ENCODE data around the gene FRMPD3.
"Not testable (repeated sequence)": the region's sequence is repeated elsewhere in the genome, so short reads cannot be mapped to it uniquely, and the experiment has no call there.

FRMPD3 gene

DNA sequence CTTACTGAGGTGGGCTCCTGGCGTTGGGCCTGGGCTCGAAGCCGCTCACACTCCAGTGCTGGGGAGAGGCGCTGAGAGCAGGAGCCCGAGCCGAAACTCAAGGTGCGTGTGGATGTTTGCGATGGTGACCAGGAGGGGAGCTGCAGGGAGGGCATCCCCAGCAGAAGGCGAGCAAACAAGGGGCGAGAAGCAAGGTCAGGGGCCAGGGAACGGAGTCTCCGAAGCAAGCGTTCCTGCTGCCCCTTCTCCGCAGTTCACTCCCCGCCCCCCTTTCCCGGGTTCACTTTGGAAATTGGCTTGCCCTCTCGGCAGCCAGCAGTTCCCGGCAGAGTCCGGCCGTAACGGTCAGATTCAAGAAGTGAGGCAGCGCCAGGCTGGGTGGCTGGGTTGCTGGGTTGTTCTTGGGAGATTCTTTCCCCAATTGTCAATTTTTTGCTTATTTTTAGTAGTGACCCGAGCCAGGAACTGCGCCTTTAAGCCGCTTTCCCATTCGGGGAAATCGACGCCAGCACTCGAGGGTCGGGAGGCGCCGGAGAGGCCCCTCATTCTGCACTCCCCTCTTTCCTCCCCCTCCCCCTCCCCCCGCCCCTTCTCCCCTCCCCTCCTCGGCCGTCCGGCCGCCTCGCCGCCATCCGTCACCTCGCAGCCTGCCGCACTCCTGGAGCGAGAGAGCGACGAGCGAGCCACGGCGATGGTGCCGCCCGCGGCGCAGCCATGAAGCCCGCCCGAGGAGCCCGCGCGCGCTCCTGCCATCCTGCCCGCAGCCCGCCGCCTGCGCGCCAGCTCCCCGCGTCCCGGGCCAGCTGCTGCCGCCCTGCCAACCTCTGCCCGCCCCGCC, at the start of gene FRMPD3:
TSS of gene FRMPD3 (plus strand) at position 655 of the 838 bp plus-strand sequence. CDS start 76,937 bp downstream, outside the sequence.
- DNase-seq (ENCODE audit: low read depth in 2 of 2), result no peak

DNA sequence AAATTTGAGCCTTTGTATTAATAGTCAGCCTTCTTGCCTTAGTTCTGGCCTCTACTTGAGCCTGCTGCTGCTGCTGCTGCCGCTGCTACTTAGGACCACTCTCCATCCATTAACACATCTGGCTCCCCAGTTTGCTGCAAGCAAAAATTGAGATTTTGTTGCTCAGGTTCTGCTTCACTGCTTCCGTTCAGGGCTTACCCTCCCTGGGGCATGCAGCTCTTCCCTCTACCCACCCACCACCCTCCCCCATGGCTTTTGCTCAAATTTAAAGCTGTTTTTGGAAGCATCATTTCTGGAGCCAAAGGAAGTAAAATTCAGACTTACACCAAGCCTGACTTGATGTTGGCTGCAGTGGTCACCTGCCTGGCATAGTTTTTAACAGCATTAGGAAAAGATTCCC, 28.9 kb upstream of the FRMPD3 start:
- no peak for DNase-seq (ENCODE audit: low read depth in 2 of 2)

DNA sequence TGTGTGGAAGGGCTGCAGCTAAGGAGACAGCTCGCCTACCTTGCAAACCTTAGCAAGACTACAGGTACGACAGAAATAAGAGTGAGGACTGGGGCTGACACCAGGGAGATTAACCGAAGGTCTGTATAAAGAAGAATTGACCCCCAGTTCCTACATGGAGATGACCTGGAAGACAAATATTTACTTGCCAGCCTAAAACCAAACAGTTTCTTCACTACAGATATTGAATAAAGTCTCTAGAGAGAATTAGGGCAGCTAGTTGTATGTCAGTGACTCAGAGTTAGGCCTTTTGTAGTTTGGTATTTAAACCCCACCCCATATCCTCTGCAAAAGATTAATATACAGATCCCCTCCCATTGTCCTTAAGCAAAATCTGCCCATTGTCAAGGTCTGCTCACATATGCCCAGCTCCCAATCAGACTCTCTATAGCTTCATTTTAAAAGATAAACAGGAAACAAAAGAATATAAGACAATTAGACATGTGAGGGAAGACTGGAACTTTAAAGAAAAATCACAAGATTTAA, 28.1 kb upstream of the FRMPD3 start:
- DNase-seq (ENCODE audit: low read depth in 2 of 2), result no peak

DNA sequence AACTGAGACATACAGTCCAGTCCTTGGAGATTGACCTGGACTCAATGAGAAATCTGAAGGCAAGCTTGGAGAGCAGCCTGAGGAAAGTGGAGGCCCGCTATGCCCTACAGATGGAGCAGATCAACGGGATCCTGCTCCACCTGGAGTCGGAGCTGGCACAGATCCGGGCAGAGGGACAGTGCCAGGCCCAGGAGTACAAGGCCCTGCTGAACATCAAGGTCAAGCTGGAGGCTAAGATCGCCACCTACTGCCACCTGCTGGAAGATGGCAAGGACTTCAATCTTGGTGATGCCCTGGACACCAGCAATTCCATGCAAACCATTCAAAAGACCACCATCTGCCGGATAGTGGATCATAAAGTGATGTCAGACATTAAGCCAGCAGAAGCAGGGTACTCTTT, 20.4 kb upstream of the FRMPD3 start:
- no peak for DNase-seq (ENCODE audit: low read depth in 2 of 2)

DNA sequence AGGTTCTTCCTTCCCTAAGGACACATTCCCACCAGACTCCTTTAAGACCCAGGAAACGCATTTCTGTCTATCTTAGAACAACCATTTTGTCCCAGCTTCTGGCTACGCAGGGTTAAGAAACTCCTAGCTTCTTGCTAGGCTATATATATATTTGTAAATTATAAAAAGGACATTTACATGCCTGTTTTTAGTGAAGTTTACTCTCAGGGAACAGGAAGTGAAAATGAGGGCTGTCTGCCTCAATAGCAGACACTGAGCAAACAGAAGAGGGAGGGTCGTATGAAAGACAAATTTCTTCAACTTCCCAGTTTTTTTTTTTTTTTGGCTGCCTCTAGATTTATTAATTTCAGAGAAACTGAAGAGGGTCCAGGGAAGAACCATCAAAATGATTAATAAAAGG, 9.3 kb upstream of the FRMPD3 start:
- no peak for DNase-seq (ENCODE audit: low read depth in 2 of 2)

DNA sequence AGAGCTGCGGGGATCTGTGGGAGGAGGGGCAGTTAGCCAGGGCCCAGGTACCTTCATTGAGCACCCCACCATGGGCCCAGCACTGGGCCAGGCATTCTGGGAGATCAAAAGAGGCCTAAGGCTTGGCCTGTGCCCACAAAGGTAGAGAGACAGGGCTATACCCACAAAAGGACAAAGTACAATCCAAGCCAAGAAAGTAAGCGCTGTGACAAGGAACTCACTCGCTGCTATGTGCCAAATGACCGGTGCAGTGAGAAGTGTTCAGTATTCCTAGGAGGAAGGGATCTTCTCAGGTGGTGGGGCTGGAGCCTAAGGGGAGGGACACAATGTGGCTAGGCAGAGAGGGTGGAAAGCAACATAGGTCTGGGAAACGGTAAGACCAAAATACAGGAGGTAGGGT, 8.8 kb upstream of the FRMPD3 start:
- DNase-seq (ENCODE audit: low read depth in 2 of 2), result no peak

DNA sequence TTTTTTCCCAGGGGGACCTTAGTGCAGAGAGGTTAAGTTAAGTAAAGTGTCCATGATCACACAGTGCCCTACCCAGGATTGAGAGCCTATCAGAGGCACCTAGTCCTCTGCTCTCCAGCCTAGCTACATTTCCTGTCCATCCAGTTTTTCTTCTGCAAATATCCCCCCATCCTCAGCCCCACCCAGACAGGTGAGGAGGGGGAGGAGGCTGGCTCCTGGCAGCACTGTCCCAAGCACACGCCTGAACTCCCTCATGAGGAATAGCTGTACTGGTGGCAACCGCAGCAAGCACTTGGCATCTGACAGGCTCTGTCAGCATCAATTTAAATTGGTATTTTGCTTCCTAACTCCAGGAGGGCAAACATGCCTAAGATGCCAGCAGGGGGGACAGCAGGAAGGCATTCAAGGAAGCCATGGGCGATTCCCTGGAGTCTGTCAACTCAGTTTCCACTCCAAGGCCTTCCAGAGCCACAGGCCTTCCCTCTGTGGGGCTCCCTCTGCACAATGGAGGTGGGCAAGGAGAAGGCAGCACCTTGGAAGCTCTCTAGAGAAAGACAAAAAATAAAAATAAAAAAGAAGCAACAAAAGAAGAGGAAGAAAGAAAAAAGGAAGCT, 6.4 kb upstream of the FRMPD3 start:
- DNase-seq (ENCODE audit: low read depth in 2 of 2), result no peak

DNA sequence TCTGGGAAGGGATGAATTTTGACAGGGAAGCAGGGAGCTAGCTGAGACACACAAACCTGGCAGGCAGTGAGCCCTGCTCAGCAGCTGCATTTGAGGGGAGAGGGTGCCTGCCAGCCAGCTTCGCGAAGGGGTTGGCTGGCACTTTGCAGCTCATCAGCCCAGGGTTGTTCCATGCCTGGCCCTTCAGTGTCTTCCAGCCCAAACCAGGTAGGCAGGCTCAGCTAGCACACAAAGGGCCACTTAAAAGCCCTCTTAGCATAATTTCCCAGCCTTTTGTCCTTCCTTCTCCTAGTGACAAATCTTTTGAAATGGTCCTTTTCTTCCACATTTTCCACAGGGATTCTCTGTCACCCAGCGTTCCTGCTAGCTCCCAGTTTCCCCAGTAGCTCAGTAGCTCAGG, 4.3 kb upstream of the FRMPD3 start:
- no peak for DNase-seq (ENCODE audit: low read depth in 2 of 2)

DNA sequence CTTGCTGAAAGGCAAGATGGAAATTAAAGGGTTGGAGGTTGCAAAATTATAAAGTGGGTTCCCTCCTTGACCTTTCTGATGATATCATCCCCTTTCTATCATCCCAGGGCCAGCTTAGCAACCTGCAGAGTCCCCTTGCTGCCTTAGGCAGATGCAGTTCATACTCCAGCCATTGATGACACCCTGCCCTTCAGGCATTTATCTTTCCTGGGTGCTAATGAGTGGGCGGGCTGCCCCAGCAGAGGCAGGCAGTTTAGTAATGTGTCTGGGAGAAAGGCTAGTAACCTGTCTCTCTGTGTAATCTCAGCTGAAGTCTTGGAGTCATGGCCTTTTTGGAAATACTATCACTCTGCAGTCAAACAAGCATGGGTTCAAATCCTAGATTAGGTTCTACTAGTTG, 3.8 kb upstream of the FRMPD3 start:
- no peak for DNase-seq (ENCODE audit: low read depth in 2 of 2)

DNA sequence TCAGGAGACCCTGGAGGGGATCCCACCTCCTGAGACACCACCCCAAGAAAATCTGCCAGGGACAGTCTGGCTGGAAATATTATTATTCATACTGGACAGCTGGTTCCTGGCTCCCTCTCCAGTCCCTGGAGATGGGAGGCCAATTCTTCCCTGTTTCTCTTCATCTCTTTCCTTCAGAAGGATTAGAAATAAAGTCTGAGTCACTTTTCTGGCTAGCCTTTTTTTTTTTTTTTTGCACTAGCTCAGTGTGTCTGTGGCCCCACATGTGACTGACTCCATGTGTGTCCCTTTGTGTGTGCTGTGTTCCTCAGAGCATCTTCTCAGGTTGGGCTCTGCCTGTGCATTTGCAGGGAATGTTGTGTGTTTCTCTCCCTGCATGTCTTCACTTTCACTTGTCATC, 1.8 kb upstream of the FRMPD3 start:
- no peak for DNase-seq (ENCODE audit: low read depth in 2 of 2)

DNA sequence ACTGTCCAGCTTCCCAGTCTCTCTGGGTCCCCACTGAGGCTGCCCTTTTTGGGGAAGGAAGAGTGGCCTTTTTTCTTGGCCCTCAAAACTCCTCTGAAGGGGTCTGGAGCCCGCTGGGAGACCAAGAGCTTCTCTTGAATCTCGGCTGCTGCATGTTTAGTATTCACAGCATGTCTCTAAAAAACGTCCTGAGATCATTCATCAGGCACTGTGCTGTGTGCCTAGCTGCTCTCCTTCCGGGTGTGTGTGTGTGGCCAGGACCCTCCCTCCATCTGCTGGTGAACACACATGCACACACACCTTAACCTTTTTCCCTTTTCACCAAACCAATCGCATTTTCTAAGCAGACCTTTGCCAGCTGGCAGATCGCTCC, 841 bp upstream of the FRMPD3 start:
- DNase-seq (ENCODE audit: low read depth in 2 of 2), result no peak

DNA sequence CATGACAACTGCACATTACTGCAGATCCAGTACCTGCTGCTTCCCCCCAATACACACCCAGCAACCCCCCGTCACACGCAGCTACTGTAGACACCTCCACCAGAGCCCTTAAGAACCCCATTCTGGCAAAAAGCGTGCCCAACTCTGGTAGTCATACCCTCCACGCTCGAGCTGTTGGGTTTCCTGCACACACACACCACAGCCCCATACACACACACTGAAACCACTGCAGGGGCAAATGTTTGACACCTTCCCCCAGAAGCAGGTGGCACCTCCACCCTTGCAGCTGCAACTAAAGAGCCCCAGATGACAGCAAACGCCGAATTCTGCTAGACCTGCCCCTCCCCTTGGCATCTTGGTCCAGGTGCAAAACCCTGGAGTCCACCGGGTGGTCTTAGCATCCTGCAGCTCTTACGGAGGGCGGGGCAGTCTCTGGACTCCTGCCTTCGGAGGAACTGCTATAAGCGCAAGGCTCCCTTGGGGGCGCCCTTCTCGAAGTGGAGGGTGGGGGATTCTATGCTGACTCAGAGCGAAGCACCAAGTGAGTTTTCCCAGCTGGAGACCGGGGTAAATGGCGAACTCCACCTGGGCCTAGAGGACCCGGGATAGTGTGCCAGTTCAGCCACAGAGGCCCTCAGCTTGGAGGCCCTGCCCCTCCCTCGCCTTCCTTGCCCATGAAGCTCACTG, 1.5 kb downstream of the FRMPD3 start:
- peak in 1 of 2 donors; percentile 4 for DNase-seq (ENCODE audit: low read depth in 2 of 2)

DNA sequence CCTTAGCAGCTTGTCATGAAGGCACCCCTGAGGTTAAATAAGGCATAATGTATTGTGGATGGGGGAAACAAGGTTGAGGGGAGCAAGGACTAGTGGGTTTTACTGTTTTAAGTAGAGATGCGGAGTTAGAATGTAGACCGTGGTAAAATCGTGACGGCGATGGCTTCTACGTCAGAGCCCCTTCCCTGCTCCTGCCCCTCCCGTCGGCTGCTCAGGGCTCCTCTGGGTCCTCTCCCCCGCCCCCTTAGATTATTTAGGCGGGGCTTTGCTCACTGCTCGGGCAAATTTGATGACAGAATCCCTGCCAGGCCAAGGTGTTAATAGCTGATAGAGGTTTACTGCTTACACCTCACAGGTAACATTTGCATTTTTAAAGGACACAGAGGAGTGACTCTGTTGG, 2.3 kb downstream of the FRMPD3 start:
- no peak for DNase-seq (ENCODE audit: low read depth in 2 of 2)

DNA sequence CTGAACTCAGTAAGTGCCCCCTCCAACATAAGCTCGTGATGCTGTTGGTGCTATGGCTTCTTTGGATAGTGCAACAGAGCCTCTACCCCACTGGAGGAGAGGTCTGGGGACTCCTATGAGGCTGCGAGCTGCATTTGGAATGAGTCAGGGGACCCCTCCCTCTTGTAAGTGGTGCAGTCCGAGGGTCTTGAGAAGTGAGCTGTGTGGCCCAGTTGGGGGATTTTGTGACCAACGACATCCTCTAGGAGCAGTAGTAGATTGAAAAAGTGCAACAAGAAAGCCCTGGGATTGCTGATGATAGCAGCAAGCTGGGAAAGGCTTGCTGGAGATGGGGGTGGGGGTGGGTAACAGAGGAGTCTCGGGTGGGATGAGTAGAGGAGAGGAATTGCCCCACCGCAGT, 3.1 kb downstream of the FRMPD3 start:
- DNase-seq (ENCODE audit: low read depth in 2 of 2), result no peak

DNA sequence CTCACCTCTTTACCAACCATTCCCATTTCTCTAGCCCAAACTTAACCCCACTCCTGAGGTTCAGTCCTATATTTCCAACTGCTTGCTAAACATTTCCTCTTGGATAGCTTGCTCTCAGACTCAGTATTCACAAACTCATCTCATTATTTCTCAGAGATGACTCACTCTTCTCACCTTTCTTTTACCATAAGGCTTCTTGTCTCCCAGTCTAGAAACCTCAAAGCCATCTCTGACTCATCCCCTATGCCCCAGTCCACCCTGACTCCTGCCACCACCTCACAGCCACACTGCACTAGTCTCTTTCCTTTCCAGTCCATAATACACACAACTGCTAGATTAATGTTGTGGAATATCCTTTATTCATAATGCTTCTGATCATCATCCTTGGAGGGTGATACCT, 4.8 kb downstream of the FRMPD3 start:
- no peak for DNase-seq (ENCODE audit: low read depth in 2 of 2)

DNA sequence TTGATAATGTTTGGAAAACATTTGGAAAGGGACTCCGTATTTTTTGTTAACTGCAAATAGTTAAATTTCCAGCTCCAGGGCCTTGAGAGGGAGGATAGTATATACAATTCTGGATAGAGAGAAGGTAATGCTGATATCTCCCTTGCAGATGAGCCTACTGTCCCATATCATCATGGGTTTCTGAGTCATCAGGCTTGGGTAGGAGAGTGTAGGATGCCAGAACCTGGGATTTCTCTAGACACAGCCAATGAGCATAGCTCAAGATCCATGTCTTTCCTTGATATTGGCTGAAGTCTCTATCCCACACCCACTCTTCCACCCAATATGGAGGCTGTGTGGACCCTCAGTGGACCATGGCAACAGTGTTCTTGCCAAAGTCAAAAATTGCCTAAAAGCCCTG, 7.8 kb downstream of the FRMPD3 start:
- no peak for DNase-seq (ENCODE audit: low read depth in 2 of 2)

DNA sequence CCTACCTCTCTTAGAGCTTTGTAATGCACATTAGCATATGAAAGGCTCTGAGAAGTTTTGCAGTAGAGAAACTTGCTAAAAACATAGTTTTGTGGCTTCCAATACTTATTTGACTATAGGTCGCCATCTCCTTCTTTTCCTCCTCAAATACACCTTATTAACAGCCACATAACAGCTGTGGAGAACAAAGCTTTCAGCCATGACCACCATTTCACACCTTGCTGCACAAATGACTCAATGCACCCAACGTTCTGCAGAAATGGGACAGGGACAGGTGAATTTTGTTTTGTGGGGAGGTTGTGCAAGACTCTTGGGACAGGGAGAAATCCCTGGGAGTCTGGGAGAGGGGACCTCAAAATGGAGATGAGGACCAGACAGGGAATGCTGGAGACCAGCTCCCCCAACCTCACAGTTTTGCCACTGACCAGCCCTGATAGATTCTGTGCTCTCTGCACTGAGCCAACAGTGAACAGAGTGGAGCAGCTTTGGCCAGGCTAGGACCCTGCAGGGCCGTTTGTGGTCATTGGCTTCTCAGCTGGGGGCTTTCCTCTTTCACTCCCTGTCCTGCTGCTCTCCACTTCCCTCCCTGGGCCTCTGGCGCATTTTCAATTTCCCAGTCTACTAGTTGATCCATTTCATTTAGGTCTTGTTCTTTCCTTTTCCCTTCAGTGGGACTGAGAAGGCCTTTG, 16.6 kb downstream of the FRMPD3 start:
- DNase-seq (ENCODE audit: low read depth in 2 of 2), result no peak

DNA sequence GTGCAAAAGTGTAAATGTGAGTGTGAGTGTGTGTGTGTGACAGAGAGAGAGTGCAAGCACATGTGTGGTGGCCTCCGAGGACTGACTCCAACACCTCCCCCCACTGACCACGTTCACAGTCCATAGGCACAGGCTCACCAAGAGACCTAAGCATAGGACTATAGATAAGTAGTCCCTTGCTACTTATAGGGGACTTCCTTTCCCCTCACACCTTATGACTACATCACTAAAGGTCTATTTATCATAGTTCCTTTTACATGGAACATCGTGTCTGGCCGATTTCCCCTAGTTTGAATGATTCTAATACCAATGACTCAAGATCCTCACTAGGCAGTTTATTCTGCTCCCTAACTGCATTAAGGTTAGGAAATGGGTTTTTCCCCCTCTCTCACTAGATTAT, 17.8 kb downstream of the FRMPD3 start:
- no peak for DNase-seq (ENCODE audit: low read depth in 2 of 2)

DNA sequence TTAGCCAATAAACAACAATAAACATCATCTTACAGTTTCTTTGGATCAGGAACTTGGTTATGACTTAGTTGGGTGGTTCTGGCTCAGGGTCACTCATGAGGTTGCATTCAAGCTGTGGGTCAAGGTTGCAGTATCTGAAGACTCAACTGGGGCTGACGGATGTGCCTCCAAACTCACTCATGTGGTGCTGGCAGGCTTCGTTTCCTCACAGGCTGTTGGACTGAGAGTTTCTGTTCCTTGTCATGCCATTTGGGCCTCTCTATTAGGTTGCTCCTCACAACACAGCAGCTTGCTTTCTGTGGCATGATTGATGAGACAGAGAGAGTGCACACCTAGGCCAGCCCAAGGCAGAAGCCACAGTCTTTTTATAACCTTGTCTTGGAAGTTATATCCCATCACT, 20.7 kb downstream of the FRMPD3 start:
- no peak for DNase-seq (ENCODE audit: low read depth in 2 of 2)

DNA sequence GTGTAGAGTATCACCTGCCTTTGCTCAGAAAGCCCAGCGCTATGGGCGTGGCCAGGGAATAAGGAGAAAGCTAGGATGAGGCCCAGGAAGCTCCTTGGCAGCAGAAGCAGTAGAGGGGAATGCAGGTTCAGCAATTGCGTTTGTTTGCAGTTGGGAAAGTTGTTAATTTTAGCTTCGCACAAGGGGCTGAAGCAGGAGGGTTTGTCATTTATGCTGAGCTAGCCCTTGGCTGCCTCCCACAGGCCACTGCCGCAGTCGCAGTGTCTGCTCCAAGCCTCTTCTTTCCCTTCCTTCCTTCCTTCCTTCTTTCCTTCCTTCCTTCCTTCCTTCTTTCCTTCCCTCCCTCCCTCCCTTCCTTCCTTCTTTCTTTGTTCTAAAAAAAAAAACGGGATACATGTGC, 21.5 kb downstream of the FRMPD3 start:
- DNase-seq (ENCODE audit: low read depth in 2 of 2), result no peak

DNA sequence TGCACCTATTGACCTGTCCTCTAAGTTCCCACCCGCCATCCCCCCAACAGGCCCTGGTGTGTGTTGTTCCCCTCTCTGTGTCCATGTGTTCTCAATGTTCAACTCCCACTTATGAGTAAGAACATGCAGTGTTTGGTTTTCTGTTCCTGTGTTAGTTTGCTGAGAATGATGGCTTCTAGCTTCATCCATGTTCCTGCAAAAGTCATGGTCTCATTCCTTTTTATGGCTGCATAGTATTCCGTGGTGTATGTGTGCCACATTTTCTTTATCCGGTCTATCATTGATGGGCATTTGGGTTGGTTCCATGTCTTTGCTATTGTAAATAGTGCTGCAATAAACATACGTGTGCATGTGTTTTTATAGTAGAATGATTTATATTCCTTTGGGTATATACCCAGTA, 22.0 kb downstream of the FRMPD3 start:
- not testable (repeated sequence) for DNase-seq (ENCODE audit: low read depth in 2 of 2)

DNA sequence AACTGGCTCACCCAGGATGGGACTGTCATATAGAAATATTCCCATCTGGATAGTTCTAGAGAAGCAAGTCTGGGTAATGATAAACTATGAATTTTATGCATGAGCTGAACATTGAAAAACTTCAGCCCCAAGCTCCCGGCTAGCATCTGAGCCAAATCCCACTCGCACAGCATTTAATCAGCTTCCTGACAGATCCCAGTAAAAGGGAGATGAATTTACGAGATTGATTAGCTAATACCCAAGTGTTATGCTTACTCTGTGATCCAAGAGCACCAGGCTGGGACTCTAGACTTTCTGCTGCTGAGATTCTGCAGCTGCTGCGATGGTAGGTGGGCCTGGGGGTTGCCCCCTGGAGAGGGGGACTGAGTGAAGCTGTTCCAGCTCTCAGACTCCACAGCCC, 28.0 kb downstream of the FRMPD3 start:
- no peak for DNase-seq (ENCODE audit: low read depth in 2 of 2)
